Measurements from ENCODE around the gene FBF1. TPM values are rescaled to one million over a fixed set of nuclear protein-coding genes. Genes with fewer than 3 reads are reported as not detected.

The FBF1 gene
- total and polyA plus RNA-seq, 2 donors (not counting 3 experiments of a cell fraction or from before 2014, with no cell fraction given): 4.9 to 9.4 TPM

GRCh38 chr17:75895370-75896155, 45.3 kb downstream of the FBF1 start:
- Histone ChIP-seq H3K9me3 (replicated peaks; ENCODE audit: control insufficient read depth, insufficient read depth, low read length) (no peaks in the 10 kb centered on the region), H3K4me3 (replicated peaks in 1 of 3; ENCODE audit: insufficient read depth in 1 of 3, low read depth in 1 of 3, low read length in 3 of 3) (peak overlapping the region; percentile 23 to 58 (median 57)), H3K4me1 (ENCODE audit: control insufficient read depth, extremely low read depth, insufficient read depth, low read length) (peaks cover 11% of the 10 kb centered on the region), H3K36me3 (ENCODE audit: control insufficient read depth in 2 of 2, extremely low read depth in 1 of 2, insufficient read depth in 2 of 2, low read length in 2 of 2) (peaks cover 0 to 27% of the 10 kb centered on the region in 2 experiments), H3K4me2 (ENCODE audit: insufficient read depth, low read length) (peak overlapping the region; percentile 49), H3K79me2 (ENCODE audit: control insufficient read depth, insufficient read depth, low read length) (peaks cover 22% of the 10 kb centered on the region), H3K27me3 (ENCODE audit: control insufficient read depth in 2 of 2, insufficient read depth in 2 of 2, low read length in 2 of 2) (no peaks in the 10 kb centered on the region), H3K27ac (ENCODE audit: insufficient read depth, low read depth, low read length) (peak overlapping the region; percentile 67), H2AFZ (ENCODE audit: low read depth, low read length) (peak overlapping the region; percentile 27), H3K9ac (replicated peaks; ENCODE audit: extremely low read depth, insufficient read depth, low read length) (peak overlapping the region; percentile 70), H4K20me1 (replicated peaks; ENCODE audit: control insufficient read depth, extremely low read depth, insufficient read depth, low read length) (no peaks in the 10 kb centered on the region), H3K9me1 (replicated peaks; ENCODE audit: control insufficient read depth, extremely low read depth, insufficient read depth, low read length) (no peaks in the 10 kb centered on the region)
- TF ChIP-seq POLR2AphosphoS5 (IDR thresholded peaks at IDR 0.05; ENCODE audit: insufficient read depth, low read depth, low read length) (no peak), CTCF (IDR thresholded peaks at IDR 0.05; ENCODE audit: extremely low read depth in 1 of 2, insufficient read depth in 1 of 2, low read depth in 1 of 2, low read length in 2 of 2) (peak; percentile 48 to 66)
- intact Hi-C loops (cut with micrococcal nuclease) (loop anchor here (1.0 to 5.0 kb wide), 4 partner anchors 18 to 118 kb away; partner anchors contain the start of genes UNC13D and WBP2), dilution Hi-C loops (cut with MboI; ENCODE audit: extremely low pct_ligation_motif_present, low sequenced_read_pairs) (no loop called here)
- DNase-seq (ENCODE audit: low read depth, low spot score) (peak; percentile 48), FAIRE-seq (peak; percentile 75)
- TSS peak; percentile 11 for BruUV-seq (replicated peaks)
- CTCF ChIA-PET: interaction anchor here (0.7 to 3.6 kb wide), 21 partner anchors 9 to 142 kb away, joined by 3 to 42 read pairs (median 6); partner anchors contain the start of genes GALK1, MRPL38, TRIM47 and WBP2
- POLR2A ChIA-PET: interaction anchor here (1.3 kb wide), 1 partner anchor 116 kb away, joined by 4 read pairs; no protein-coding TSS in a partner anchor

Measured in endothelial cell of umbilical vein (primary cell).